ENCODE data around the gene SLC17A6. TPM values are rescaled to one million over a fixed set of nuclear protein-coding genes. Genes with fewer than 3 reads are reported as not detected.

Gene SLC17A6
- not detected for polyA plus RNA-seq (2013, experiment 1 of 2)
- not detected for polyA plus RNA-seq (2013, experiment 2 of 2)

- Histone ChIP-seq H3K4ac (ENCODE audit: low read length) (no peak within 1 kb of the TSS), H2AFZ (ENCODE audit: low read length) (no peak within 1 kb of the TSS), H3K14ac (ENCODE audit: low read length) (no peak within 1 kb of the TSS), H3K79me1 (ENCODE audit: low read depth, low read length) (no peaks in the 10 kb centered on the region), H2BK120ac (ENCODE audit: low read depth, low read length) (no peak within 1 kb of the TSS), H2BK5ac (ENCODE audit: low read length) (no peak within 1 kb of the TSS), H3K4me1 (ENCODE audit: control insufficient read depth in 2 of 2, insufficient read depth in 1 of 2, low read depth in 1 of 2, low read length in 2 of 2) (peaks cover 0 to 5% of the 10 kb centered on the region in 2 donors), H3K23ac (ENCODE audit: low read depth, low read length, poor library complexity) (no peak within 1 kb of the TSS), H4K8ac (ENCODE audit: low read depth, low read length) (no peak within 1 kb of the TSS), H3K27ac (replicated peaks; ENCODE audit: low read length) (no peak within 1 kb of the TSS), H3K9me3 (replicated peaks in 1 of 2; ENCODE audit: control insufficient read depth in 2 of 2, insufficient read depth in 1 of 2, low read depth in 1 of 2, low read length in 2 of 2) (peaks cover 5 to 10% of the 10 kb centered on the region in 2 donors), H3K9ac (ENCODE audit: low read depth, low read length, poor library complexity) (no peak within 1 kb of the TSS), H3K27me3 (ENCODE audit: control insufficient read depth in 3 of 3, insufficient read depth in 3 of 3, low read depth in 1 of 3, low read length in 3 of 3) (peaks cover 26 to 50% (median 46%) of the 10 kb centered on the region in 3 experiments), H4K91ac (ENCODE audit: low read depth, low read length, poor library complexity) (no peak within 1 kb of the TSS), H3K36me3 (replicated peaks in 1 of 2; ENCODE audit: control insufficient read depth in 2 of 2, insufficient read depth in 2 of 2, low read length in 2 of 2) (no peaks in the 10 kb centered on the region), H3K18ac (ENCODE audit: low read length) (no peak within 1 kb of the TSS), H3K4me3 (ENCODE audit: low read length in 2 of 2) (no peak within 1 kb of the TSS), H2BK12ac (ENCODE audit: low read length) (no peak within 1 kb of the TSS), H2AK5ac (ENCODE audit: low read depth, low read length) (no peak within 1 kb of the TSS), H3K4me2 (ENCODE audit: insufficient read depth, low read length, poor library complexity, severe bottlenecking) (no peak within 1 kb of the TSS), H2BK15ac (ENCODE audit: low read length) (no peak within 1 kb of the TSS)
- peak; percentile 83 for DNase-seq (ENCODE audit: low spot score)
- WGBS, 2 donors (ENCODE audit: extremely low coverage in 2 of 2, insufficient read length in 2 of 2, insufficient replicate concordance in 1 of 2): no CpG with 5 or more reads among the region's 28 CpGs
Observed at GRCh38 chr11:22337596-22338485, at the start of gene SLC17A6. TSS of gene SLC17A6 (plus strand) at chr11:22338381. CDS start at chr11:22338534, 153 bp downstream.

GRCh38 chr11:22302368-22302767, 35.8 kb upstream of the SLC17A6 start:
- no peak overlapping the region for H3K18ac ChIP-seq (ENCODE audit: low read length)
- no peak for DNase-seq (ENCODE audit: low spot score)

GRCh38 chr11:22304337-22304961, 33.7 kb upstream of the SLC17A6 start:
- no peaks in the 10 kb centered on the region for H3K36me3 ChIP-seq (replicated peaks in 1 of 2; ENCODE audit: control insufficient read depth in 2 of 2, insufficient read depth in 2 of 2, low read length in 2 of 2)
- no peak overlapping the region for H3K23ac ChIP-seq (ENCODE audit: low read depth, low read length, poor library complexity)
- H4K8ac ChIP-seq (ENCODE audit: low read depth, low read length): no peak overlapping the region
- no peak overlapping the region for H4K91ac ChIP-seq (ENCODE audit: low read depth, low read length, poor library complexity)
- H3K18ac ChIP-seq (ENCODE audit: low read length): no peak overlapping the region
- no peaks in the 10 kb centered on the region for H3K27me3 ChIP-seq (ENCODE audit: control insufficient read depth in 3 of 3, insufficient read depth in 3 of 3, low read depth in 1 of 3, low read length in 3 of 3)
- no peak overlapping the region for H3K9ac ChIP-seq (ENCODE audit: low read depth, low read length, poor library complexity)
- H2AK5ac ChIP-seq (ENCODE audit: low read depth, low read length): no peak overlapping the region
- H3K4me3 ChIP-seq (ENCODE audit: low read length in 2 of 2): no peak overlapping the region
- DNase-seq (ENCODE audit: low spot score): no peak
- no peak overlapping the region for H3K14ac ChIP-seq (ENCODE audit: low read length)
- H3K27ac ChIP-seq (replicated peaks; ENCODE audit: low read length): no peak overlapping the region
- no peak overlapping the region for H2BK15ac ChIP-seq (ENCODE audit: low read length)
- no peak overlapping the region for H2BK5ac ChIP-seq (ENCODE audit: low read length)
- H2BK120ac ChIP-seq (ENCODE audit: low read depth, low read length): no peak overlapping the region
- no peaks in the 10 kb centered on the region for H3K9me3 ChIP-seq (replicated peaks in 1 of 2; ENCODE audit: control insufficient read depth in 2 of 2, insufficient read depth in 1 of 2, low read depth in 1 of 2, low read length in 2 of 2)
- no peak overlapping the region for H3K4me2 ChIP-seq (ENCODE audit: insufficient read depth, low read length, poor library complexity, severe bottlenecking)
- H3K4ac ChIP-seq (ENCODE audit: low read length): no peak overlapping the region
- H2AFZ ChIP-seq (ENCODE audit: low read length): no peak overlapping the region
- H2BK12ac ChIP-seq (ENCODE audit: low read length): no peak overlapping the region
- no CpG with 5 or more reads among the region's 5 CpGs for WGBS, 2 donors (ENCODE audit: extremely low coverage in 2 of 2, insufficient read length in 2 of 2, insufficient replicate concordance in 1 of 2)
- H3K4me1 ChIP-seq (ENCODE audit: control insufficient read depth in 2 of 2, insufficient read depth in 1 of 2, low read depth in 1 of 2, low read length in 2 of 2): no peaks in the 10 kb centered on the region
- H3K79me1 ChIP-seq (ENCODE audit: low read depth, low read length): no peaks in the 10 kb centered on the region

More at GRCh38 chr11:22302368-22302767, 35.8 kb upstream of the SLC17A6 start:
- H3K14ac ChIP-seq (ENCODE audit: low read length): no peak overlapping the region
- no peak overlapping the region for H2BK12ac ChIP-seq (ENCODE audit: low read length)
- H3K9me3 ChIP-seq (replicated peaks in 1 of 2; ENCODE audit: control insufficient read depth in 2 of 2, insufficient read depth in 1 of 2, low read depth in 1 of 2, low read length in 2 of 2): no peaks in the 10 kb centered on the region
- no peak overlapping the region for H3K4me2 ChIP-seq (ENCODE audit: insufficient read depth, low read length, poor library complexity, severe bottlenecking)
- no peak overlapping the region for H3K23ac ChIP-seq (ENCODE audit: low read depth, low read length, poor library complexity)
- H4K91ac ChIP-seq (ENCODE audit: low read depth, low read length, poor library complexity): no peak overlapping the region
- H3K9ac ChIP-seq (ENCODE audit: low read depth, low read length, poor library complexity): no peak overlapping the region
- H2AK5ac ChIP-seq (ENCODE audit: low read depth, low read length): no peak overlapping the region
- no peak overlapping the region for H3K4me3 ChIP-seq (ENCODE audit: low read length in 2 of 2)
- no peak overlapping the region for H2BK120ac ChIP-seq (ENCODE audit: low read depth, low read length)
- no peaks in the 10 kb centered on the region for H3K27me3 ChIP-seq (ENCODE audit: control insufficient read depth in 3 of 3, insufficient read depth in 3 of 3, low read depth in 1 of 3, low read length in 3 of 3)
- H3K4ac ChIP-seq (ENCODE audit: low read length): no peak overlapping the region
- H3K4me1 ChIP-seq (ENCODE audit: control insufficient read depth in 2 of 2, insufficient read depth in 1 of 2, low read depth in 1 of 2, low read length in 2 of 2): no peaks in the 10 kb centered on the region
- no peak overlapping the region for H2AFZ ChIP-seq (ENCODE audit: low read length)
- H2BK15ac ChIP-seq (ENCODE audit: low read length): no peak overlapping the region
- H3K27ac ChIP-seq (replicated peaks; ENCODE audit: low read length): no peak overlapping the region
- H4K8ac ChIP-seq (ENCODE audit: low read depth, low read length): no peak overlapping the region
- H3K79me1 ChIP-seq (ENCODE audit: low read depth, low read length): no peaks in the 10 kb centered on the region
- no peaks in the 10 kb centered on the region for H3K36me3 ChIP-seq (replicated peaks in 1 of 2; ENCODE audit: control insufficient read depth in 2 of 2, insufficient read depth in 2 of 2, low read length in 2 of 2)
- H2BK5ac ChIP-seq (ENCODE audit: low read length): no peak overlapping the region

GRCh38 chr11:22317656-22318055, 20.5 kb upstream of the SLC17A6 start:
- H2BK120ac ChIP-seq (ENCODE audit: low read depth, low read length): no peak overlapping the region
- no peak overlapping the region for H2BK12ac ChIP-seq (ENCODE audit: low read length)
- no peaks in the 10 kb centered on the region for H3K4me1 ChIP-seq (ENCODE audit: control insufficient read depth in 2 of 2, insufficient read depth in 1 of 2, low read depth in 1 of 2, low read length in 2 of 2)
- H2BK15ac ChIP-seq (ENCODE audit: low read length): no peak overlapping the region
- no peaks in the 10 kb centered on the region for H3K36me3 ChIP-seq (replicated peaks in 1 of 2; ENCODE audit: control insufficient read depth in 2 of 2, insufficient read depth in 2 of 2, low read length in 2 of 2)
- no peaks in the 10 kb centered on the region for H3K27me3 ChIP-seq (ENCODE audit: control insufficient read depth in 3 of 3, insufficient read depth in 3 of 3, low read depth in 1 of 3, low read length in 3 of 3)
- no peak overlapping the region for H3K18ac ChIP-seq (ENCODE audit: low read length)
- H3K14ac ChIP-seq (ENCODE audit: low read length): no peak overlapping the region
- no peaks in the 10 kb centered on the region for H3K9me3 ChIP-seq (replicated peaks in 1 of 2; ENCODE audit: control insufficient read depth in 2 of 2, insufficient read depth in 1 of 2, low read depth in 1 of 2, low read length in 2 of 2)
- no peak overlapping the region for H2AFZ ChIP-seq (ENCODE audit: low read length)
- H3K4me2 ChIP-seq (ENCODE audit: insufficient read depth, low read length, poor library complexity, severe bottlenecking): no peak overlapping the region
- no peak overlapping the region for H4K91ac ChIP-seq (ENCODE audit: low read depth, low read length, poor library complexity)
- no peak overlapping the region for H3K4me3 ChIP-seq (ENCODE audit: low read length in 2 of 2)
- no peaks in the 10 kb centered on the region for H3K79me1 ChIP-seq (ENCODE audit: low read depth, low read length)
- H3K9ac ChIP-seq (ENCODE audit: low read depth, low read length, poor library complexity): no peak overlapping the region
- no peak overlapping the region for H3K23ac ChIP-seq (ENCODE audit: low read depth, low read length, poor library complexity)
- no CpG with 5 or more reads among the region's 15 CpGs for WGBS, 2 donors (ENCODE audit: extremely low coverage in 2 of 2, insufficient read length in 2 of 2, insufficient replicate concordance in 1 of 2)
- no peak overlapping the region for H4K8ac ChIP-seq (ENCODE audit: low read depth, low read length)
- no peak overlapping the region for H3K4ac ChIP-seq (ENCODE audit: low read length)
- H2AK5ac ChIP-seq (ENCODE audit: low read depth, low read length): no peak overlapping the region
- no peak overlapping the region for H3K27ac ChIP-seq (replicated peaks; ENCODE audit: low read length)
- no peak for DNase-seq (ENCODE audit: low spot score)
- H2BK5ac ChIP-seq (ENCODE audit: low read length): no peak overlapping the region

Measured in neuronal stem cell (in vitro differentiated cells).